Activated naive CD4-positive, alpha-beta T cell treated with anti-CD3 and anti-CD28 coated beads, Interleukin-2, amount 50 U/mL, for 72 hours (primary cell): Measurements from ENCODE around the gene RINT1. TPM values are rescaled to one million over a fixed set of nuclear protein-coding genes. Genes with fewer than 3 reads are reported as not detected.
A peak's percentile ranks its signal among the peaks of the same experiment; 100 is the strongest.
"Not testable (repeated sequence)": the region's sequence is repeated elsewhere in the genome, so short reads cannot be mapped to it uniquely, and the experiment has no call there.

Experiments used
- ATAC-seq, 2 donors: fragments of 150-1000 bp; cut with Tn5 transposase; 2 replicates each; pipeline ENCODE4 v1.10.0; 2021; ENCODE audit warnings: mild to moderate bottlenecking in 2 of 2, moderate library complexity in 2 of 2
- DNase-seq, 2 donors: peaks; one replicate each; pipeline ENCODE4 v3.0.0; 2021 to 2022; ENCODE audit warnings: low spot score in 2 of 2
- H3K27ac Mint-ChIP-seq, 2 donors: one replicate each; pipeline ENCODE4 v1.8.0; 2022; ENCODE audit warnings: mild to moderate bottlenecking in 2 of 2, mixed read lengths in 2 of 2
- H3K36me3 Mint-ChIP-seq, 2 donors: one replicate each; pipeline ENCODE4 v1.8.0; 2022; ENCODE audit warnings: mixed read lengths in 2 of 2
- H3K9me3 Mint-ChIP-seq, 2 donors: one replicate each; pipeline ENCODE4 v1.8.0; 2022; ENCODE audit warnings: mixed read lengths in 2 of 2
- total RNA-seq, 2 donors: library from RNA; stranded (reverse); gene quantifications; one replicate each; pipeline ENCODE4 v1.2.3, GENCODE V29; 2022

RINT1 gene
- total RNA-seq, 2 donors from 2014 or later = 21.9 to 25.5 TPM

DNA sequence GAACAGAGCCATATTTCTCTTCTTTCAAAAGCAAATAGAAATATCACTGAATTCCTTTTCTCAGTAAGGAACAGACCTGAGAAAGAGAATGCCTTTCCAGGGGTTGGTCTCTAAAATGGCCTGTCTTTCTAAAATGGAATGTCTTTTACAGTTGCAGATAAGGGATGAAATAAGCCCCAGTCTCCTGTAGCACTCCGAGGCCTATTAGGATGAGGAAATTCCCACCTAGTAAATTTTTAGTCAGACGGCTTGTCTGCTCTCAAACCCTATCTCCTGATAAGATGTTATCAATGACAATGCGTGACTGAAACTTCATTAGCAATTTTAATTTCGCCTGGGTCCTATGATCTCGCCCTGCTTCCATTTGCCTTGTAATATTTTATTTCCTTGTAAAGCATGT is 52.2 kb downstream of the RINT1 start:
- H3K36me3 Mint-ChIP-seq = peaks cover 5 to 13% of the 10 kb centered on the region in 2 donors
- DNase-seq (no peak), ATAC-seq (no peak)
- peaks cover 4% of the 10 kb centered on the region in 2 donors for H3K9me3 Mint-ChIP-seq
- H3K27ac Mint-ChIP-seq = no peak overlapping the region

GRCh38 chr7:105585850-105586500 is 54.0 kb downstream of the RINT1 start:
- no peak for ATAC-seq
- DNase-seq = no peak
- peaks cover 5 to 13% of the 10 kb centered on the region in 2 donors for H3K36me3 Mint-ChIP-seq
- H3K9me3 Mint-ChIP-seq = peaks cover 4% of the 10 kb centered on the region in 2 donors
- peak overlapping the region; percentile 46 to 83 for H3K27ac Mint-ChIP-seq

DNA sequence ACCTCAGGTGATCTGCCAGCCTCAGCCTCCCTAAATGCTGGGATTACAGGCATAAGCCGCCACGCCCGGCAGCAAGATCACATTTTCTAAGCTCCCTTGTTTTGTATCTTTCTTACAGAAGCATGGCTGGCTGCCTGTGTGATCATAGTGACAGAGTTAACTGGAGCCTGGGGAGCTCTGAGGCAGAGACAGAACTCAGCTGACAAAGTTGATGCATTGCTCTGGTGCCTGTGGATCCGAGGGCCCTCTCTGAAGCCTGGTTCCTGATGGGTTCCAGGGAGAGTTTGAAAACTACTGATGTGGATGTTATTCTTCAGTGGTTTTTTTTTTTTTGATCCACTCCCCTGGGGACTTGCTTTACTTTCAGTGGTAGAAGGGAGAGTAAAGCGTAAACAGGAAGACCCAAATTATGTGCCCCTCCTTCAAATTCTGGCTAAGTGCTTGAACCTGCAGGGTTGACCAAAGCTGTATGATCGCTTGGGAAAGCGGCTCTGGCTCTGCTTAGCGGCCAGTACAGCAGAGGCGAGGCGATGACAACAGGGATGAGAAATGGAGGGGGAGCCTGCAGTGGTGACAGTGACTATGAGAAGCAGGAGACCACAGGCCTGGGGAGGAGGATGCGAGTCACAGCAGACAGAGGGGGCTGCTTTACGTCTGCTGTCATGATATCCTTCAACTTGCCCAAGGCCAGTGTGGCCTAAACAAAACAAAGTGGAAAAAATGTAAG is 56.1 kb downstream of the RINT1 start:
- peaks cover 0 to 4% of the 10 kb centered on the region in 2 donors for H3K9me3 Mint-ChIP-seq
- no peak overlapping the region for H3K27ac Mint-ChIP-seq
- peaks cover 5% of the 10 kb centered on the region in 2 donors for H3K36me3 Mint-ChIP-seq
- no peak for ATAC-seq
- DNase-seq = no peak

DNA sequence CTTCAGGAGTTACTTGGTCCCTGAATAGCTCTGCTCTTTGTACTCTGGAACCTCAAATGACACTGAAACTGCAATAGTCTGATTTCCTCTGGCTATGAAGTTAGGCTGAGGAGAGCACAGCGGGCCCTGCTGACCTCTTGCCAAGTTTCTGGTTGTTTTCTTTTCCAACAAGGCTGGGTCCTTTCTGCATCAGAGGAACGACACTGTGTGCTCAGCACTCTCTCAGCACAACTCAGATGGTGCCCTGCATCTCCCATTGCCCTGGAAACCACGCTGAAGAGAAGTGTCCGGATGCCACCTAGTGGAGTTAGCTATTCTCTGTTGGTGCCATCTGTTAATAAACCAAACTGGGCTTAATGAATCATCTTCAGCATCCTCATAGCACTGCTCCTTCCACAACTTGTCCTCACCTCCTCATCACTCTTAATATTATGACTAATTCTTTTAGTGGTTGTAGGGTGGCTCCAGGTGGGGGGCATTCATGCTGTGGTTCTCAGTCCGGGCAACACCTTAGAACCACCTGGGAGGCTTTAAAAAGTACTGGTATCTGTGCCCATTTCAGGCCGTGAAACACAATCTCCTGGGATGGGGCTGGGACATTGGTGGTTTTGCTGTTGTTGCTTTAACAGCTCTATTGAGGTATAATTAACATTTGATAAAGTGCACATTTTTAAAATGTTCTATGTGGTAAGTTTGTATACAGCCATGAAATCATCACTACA is 57.5 kb downstream of the RINT1 start:
- peak; percentile 95 to 96 for ATAC-seq
- no peak overlapping the region for H3K27ac Mint-ChIP-seq
- H3K36me3 Mint-ChIP-seq = peaks cover 3 to 4% of the 10 kb centered on the region in 2 donors
- H3K9me3 Mint-ChIP-seq = peaks cover 0 to 3% of the 10 kb centered on the region in 2 donors
- DNase-seq = peak in 1 of 2 donors; percentile 56

DNA sequence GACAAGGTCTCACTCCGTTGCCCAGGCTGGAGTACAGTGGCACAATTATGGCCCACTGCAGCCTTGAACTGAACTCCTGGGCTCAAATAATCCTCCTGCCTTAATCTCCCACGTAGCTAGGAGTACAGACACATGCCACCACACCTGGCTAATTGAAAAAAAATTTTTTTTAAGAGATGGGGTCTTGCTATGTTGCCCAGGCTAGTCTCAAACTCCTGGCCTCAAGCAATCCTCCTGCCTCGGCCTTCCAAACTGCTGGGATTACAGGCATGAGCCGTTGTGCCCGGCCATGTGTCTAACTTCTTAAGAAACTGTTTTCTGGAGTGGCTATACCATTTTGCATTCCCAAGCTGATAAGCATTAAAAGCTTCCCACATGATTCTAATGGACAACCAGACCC is 58.8 kb downstream of the RINT1 start:
- ATAC-seq = no peak
- H3K9me3 Mint-ChIP-seq = no peaks in the 10 kb centered on the region
- H3K36me3 Mint-ChIP-seq = no peaks in the 10 kb centered on the region
- H3K27ac Mint-ChIP-seq = no peak overlapping the region
- no peak for DNase-seq

- DNase-seq = no peak
- no peak for ATAC-seq
- no peaks in the 10 kb centered on the region for H3K36me3 Mint-ChIP-seq
- no peak overlapping the region for H3K27ac Mint-ChIP-seq
- no peaks in the 10 kb centered on the region for H3K9me3 Mint-ChIP-seq
These were observed 59.5 kb downstream of the RINT1 start for GRCh38 chr7:105591522-105591921.

DNA sequence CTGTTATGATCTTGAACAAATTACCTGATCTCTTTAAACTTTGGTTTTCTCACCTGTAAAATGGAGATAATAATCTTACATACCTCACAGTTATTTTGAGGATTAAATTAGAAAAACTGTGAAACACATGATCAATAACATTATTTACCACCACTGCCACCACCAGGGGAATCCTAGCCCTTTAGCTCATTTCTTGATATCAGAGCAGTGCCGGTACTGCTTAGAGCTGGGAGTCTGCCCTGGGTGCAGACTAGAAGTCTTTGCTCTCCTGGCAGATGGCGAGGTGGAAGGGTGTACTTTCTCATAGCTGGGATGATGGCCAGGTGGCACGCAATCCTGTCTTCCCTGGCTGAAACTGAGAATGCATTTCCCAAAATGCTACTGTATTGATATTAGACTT is 62.0 kb downstream of the RINT1 start:
- ATAC-seq = no peak
- H3K36me3 Mint-ChIP-seq = no peaks in the 10 kb centered on the region

DNA sequence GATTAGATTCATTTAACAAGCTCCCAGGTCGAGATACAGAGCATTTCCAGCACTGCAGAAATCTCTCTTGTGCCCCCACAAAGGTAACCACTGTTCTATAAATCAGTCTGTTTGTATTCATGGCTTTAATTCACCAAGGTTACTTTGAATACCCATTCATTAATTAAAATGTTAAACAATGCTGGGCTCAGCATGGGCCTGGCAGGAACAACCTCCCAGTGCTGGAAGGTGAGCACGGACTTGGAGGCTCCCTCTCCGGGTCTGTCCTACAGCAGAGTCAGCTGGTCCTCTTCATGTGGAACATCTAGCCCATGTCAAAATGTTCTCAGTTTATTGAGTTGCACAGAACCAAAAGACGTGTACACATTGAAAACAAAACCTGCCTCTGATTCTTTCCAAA is 64.9 kb downstream of the RINT1 start:
- DNase-seq (no peak), ATAC-seq (no peak)
- Mint-ChIP-seq H3K36me3 (no peaks in the 10 kb centered on the region), H3K27ac (no peak overlapping the region), H3K9me3 (no peaks in the 10 kb centered on the region)

More for the DNA sequence above, 62.0 kb downstream of the RINT1 start:
- H3K9me3 Mint-ChIP-seq = no peaks in the 10 kb centered on the region
- DNase-seq = no peak
- no peak overlapping the region for H3K27ac Mint-ChIP-seq

DNA sequence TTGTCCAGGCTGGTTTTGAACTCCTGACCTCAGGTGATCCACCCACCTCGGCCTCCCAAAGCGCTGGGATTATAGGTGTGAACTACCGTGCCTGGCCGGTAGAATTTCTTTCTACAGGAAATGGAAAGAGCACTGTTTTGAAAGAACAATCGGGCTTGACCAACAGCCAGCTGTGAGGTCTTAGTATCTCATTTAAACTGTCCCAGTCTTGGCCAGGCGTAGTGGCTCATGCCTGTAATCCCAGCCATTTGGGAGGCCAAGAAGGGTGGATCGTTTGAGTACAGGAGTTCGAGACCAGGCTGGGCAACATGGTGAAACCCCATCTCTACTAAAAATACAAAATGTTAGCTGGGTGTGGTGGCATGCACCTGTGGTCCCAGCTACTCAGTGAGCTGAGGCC is 67.1 kb downstream of the RINT1 start:
- not testable (repeated sequence) for H3K27ac Mint-ChIP-seq, H3K9me3 Mint-ChIP-seq, DNase-seq, ATAC-seq, H3K36me3 Mint-ChIP-seq

DNA sequence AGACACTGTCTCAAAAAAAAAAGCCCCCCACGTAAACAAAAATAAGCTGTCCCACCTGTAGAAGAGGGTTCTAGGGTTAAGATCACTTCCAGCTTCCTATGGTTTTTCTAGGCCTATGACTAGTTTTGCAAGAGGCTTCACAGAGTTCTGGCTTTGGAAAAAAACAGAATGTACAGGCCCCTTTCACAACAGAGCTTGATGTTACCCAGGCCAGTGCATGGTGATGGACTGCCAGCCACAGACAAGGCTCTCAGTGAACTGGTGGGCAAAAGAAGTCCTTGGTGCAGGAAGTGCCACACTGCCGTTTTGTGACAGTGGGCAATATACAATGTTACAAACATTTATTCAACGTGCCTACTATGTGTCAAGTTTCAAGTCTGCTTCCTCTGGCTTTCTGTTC is 67.5 kb downstream of the RINT1 start:
- Mint-ChIP-seq H3K27ac (no peak overlapping the region), H3K36me3 (no peaks in the 10 kb centered on the region), H3K9me3 (no peaks in the 10 kb centered on the region)
- ATAC-seq (no peak), DNase-seq (no peak)

GRCh38 chr7:105600720-105601550 is 68.9 kb downstream of the RINT1 start:
- no peak for ATAC-seq
- H3K27ac Mint-ChIP-seq = no peak overlapping the region
- no peaks in the 10 kb centered on the region for H3K9me3 Mint-ChIP-seq

DNA sequence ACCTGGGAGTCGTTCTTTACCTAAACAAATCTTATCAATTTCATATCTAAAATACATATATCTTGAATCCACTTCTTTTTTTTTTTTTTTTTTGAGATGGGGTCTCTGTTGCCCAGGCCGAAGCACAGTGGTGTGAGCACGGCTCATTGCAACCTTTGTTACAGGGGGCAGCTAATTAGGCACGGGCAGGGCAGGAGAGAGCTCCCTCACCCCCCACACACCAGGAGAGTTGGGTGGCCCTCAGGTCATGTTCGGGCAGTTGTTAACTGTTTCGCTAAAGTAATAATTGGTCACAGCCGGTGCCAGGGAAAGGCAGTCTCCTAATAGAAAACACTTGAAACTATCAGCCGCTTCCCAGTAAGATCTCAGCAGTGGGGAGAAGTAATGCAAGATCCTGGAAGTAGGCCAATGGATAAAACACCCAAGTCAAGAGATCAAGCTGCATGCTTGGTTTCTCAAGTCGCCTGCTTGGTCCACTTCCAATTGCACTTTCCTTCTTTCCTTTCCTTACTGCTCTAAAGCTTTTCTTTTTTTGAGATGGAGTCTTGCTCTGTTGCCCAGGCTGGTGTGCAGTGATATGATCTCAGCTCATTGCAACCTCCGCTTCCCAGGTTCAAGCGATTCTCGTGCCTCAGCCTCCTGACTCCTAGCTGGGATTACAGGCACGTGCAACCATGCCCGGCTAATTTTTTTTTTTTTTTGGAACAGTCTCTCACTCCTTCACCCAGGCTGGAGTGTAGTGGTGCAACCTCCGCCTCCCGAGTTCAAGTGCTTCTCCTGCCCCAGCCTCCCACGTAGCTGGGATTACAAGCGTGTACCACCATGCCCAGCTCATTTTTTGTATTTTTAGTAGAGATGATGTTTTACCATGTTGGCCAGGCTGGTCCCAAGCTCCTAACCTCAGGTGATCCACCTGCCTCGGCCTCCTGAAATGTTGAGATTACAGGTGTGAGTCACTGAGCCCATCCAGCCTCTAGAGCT is 70.6 kb downstream of the RINT1 start:
- no peak for ATAC-seq
- no peak overlapping the region for H3K27ac Mint-ChIP-seq
- no peaks in the 10 kb centered on the region for H3K36me3 Mint-ChIP-seq
- no peak for DNase-seq
- no peaks in the 10 kb centered on the region for H3K9me3 Mint-ChIP-seq

More at GRCh38 chr7:105600720-105601550, 68.9 kb downstream of the RINT1 start:
- no peaks in the 10 kb centered on the region for H3K36me3 Mint-ChIP-seq
- no peak for DNase-seq

- Mint-ChIP-seq H3K36me3 (peaks cover 0 to 9% of the 10 kb centered on the region in 2 donors), H3K9me3 (no peaks in the 10 kb centered on the region), H3K27ac (no peak overlapping the region)
- DNase-seq (no peak), ATAC-seq (no peak)
These were observed 78.3 kb downstream of the RINT1 start for GRCh38 chr7:105610165-105610930.

DNA sequence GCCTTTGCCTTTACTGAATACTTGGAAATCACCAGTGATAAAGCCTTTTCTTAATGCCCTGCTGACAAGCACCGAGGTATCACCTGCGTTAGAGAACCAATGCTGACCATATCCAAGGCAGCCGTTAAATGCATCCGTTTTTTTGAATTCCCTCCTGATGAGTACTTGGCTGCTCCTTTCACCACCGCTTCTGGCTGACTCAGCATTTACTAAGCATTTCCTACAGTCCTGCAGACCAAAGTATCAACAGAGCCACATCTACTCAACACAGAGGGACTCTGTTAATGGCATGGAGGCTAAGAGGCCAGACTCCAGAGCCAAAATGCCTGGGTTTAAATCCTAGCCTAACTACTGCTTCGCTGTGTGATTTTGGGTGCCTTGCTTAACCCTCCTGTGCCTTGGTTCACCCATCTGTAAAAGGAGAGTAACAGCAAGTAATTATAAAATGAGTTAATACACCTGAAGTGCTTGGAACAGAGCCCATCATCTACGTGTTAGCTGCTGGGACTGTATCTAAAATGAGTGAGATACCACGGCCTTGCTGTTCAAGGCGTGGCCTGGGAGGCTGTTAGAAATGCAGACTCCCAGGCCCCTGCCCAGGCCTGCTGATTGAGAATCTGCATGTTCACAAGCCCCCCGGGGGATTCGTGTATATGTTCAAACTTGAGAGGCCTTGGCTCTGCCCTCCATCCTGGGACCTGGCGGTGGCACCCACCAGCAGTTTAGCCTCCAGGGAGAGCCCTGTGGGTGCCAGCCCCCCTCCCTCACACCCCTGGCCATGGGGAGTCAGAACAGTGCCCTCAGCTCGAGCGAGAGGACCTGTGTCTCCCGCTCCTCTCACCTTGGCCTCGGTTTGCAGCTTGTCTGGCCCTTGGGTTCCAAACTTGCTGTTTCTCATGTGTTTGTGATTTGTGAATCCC is 80.1 kb downstream of the RINT1 start:
- Mint-ChIP-seq H3K9me3 (no peaks in the 10 kb centered on the region), H3K27ac (peak overlapping the region in 1 of 2 donors; percentile 55), H3K36me3 (peaks cover 0 to 9% of the 10 kb centered on the region in 2 donors)
- ATAC-seq (no peak), DNase-seq (no peak)
